IPS DF 4.7 (cell line): Measurements from ENCODE around the gene CERS4.
"Not testable (repeated sequence)": the region's sequence is repeated elsewhere in the genome, so short reads cannot be mapped to it uniquely, and the experiment has no call there.

Experiments
- DNase-seq: peaks from one replicate; pipeline ENCODE4 v3.0.0-alpha.2; 2013; ENCODE audit warnings: low spot score; ENCODE audit errors: extremely low read depth

CERS4 gene

GRCh38 chr19:8241646-8242045 lies 32.5 kb downstream of the CERS4 start:
- no peak for DNase-seq

DNA sequence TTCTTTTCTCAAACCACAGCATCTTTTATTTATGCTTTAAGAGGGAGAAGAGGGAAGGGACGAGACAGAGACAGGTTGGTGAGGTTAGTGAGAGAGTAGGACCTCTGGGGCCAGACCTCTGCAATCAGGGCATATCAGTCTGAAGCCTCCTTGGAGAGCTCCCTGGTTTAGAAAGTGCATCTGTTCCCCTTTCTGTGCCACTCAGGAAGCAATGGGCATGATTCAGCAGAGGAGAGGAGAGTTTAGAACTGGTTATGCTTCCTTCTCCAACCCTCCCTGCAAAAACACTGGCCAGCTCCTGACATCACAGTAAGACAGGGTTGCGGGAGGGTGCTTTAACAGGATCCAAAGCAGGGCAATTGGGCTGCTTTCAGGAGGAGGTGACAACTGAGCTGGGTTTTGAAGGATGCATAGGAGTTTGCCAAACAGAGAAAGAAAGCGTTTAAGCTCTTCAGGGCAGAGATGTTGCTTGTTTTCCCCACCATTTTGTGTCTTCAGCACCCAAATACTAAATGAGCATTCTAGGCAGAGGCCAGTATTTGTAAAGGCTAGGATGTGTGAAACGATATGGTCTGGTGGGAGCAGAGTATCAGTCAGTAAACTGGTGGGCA lies 33.1 kb downstream of the CERS4 start:
- no peak for DNase-seq

- no peak for DNase-seq
These were observed 34.0 kb downstream of the CERS4 start for GRCh38 chr19:8243146-8243545.

- no peak for DNase-seq
These were observed 35.3 kb downstream of the CERS4 start for GRCh38 chr19:8244442-8244841.

DNA sequence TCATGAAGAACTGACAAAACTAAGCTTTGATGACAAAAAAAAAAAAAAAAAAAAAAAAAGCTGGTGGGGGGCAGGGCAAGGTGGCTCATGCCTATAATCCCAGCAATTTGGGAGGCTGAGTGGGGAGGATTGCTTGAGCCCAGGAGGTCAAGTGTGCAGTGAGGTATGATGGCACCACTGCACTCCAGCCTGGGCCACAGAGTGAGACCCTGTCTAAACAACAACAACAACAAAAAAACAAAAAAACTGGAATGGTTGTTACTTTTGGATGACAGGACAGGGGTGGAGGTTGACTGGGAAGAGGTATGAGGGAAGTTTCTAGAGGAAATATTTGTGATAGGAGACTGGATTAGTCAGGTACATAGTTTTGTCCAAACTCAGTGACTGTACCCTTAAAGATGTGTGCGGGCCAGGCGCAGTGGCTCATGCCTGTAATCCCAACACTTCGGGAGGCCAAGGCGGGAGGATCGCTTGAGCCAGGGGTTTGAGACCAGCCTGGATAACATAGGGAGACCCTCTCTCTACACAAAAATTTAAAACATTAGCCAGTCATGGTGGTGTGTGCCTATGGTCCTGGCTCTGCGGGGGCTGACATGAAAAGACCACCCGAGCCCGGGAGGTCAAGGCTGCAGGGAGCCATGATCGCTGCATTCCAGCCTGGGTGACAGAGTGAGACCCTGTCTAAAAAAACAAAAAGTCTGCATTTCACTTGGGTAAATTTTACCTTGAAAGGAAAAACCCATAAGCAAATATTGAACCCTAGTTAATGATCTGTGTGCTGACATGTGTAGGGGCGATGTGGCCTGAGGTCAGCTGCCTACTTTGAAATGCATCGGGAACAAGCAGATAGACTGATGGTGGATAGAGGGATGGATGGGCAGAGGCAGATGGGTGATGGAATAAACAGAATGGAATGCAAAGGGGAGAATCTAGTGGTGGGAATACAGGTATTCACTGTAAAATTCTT lies 37.0 kb downstream of the CERS4 start:
- DNase-seq, result no peak

GRCh38 chr19:8247129-8247890 lies 38.1 kb downstream of the CERS4 start:
- not testable (repeated sequence) for DNase-seq

- no peak for DNase-seq
These were observed 39.5 kb downstream of the CERS4 start for GRCh38 chr19:8248348-8249328.

GRCh38 chr19:8250596-8250995 lies 41.4 kb downstream of the CERS4 start:
- no peak for DNase-seq

- DNase-seq, result no peak
These were observed 41.9 kb downstream of the CERS4 start for GRCh38 chr19:8251025-8251472.

DNA sequence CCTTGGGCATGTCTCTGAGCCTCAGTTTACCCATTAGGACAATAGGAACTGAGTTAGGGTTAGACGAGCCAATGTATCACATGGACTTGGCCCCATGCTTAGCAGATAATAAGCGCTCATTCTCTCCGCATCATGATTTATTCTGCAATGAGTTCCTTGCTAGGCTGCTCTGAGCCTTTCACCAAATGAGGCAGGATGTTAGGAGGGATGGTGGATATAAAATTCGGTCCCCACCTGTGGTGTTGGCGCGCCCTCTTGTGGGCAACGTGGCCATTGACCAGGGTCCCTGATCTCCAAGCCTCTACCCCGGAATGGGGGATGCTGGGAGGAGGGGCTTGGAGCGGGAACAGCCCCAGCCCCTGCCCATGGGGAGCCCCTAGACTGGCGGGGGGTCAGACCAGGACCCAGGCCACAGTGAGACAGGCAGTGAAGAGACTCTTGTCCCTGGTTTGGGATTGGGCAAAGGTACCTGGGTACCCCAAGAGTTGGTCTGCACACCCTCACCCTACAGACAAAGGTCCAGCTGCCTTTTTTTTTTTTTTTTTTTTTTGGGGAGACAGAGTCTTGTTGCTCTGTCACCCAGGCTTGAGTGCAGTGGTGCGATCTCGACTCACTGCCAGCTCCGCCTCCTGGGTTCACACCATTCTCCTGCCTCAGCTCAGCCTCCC lies 43.9 kb downstream of the CERS4 start:
- no peak for DNase-seq

- no peak for DNase-seq
These were observed 44.5 kb downstream of the CERS4 start for GRCh38 chr19:8253678-8254077.

GRCh38 chr19:8254286-8255001 lies 45.3 kb downstream of the CERS4 start:
- DNase-seq, result no peak

- DNase-seq, result no peak
These were observed 46.4 kb downstream of the CERS4 start for GRCh38 chr19:8255426-8256125.

DNA sequence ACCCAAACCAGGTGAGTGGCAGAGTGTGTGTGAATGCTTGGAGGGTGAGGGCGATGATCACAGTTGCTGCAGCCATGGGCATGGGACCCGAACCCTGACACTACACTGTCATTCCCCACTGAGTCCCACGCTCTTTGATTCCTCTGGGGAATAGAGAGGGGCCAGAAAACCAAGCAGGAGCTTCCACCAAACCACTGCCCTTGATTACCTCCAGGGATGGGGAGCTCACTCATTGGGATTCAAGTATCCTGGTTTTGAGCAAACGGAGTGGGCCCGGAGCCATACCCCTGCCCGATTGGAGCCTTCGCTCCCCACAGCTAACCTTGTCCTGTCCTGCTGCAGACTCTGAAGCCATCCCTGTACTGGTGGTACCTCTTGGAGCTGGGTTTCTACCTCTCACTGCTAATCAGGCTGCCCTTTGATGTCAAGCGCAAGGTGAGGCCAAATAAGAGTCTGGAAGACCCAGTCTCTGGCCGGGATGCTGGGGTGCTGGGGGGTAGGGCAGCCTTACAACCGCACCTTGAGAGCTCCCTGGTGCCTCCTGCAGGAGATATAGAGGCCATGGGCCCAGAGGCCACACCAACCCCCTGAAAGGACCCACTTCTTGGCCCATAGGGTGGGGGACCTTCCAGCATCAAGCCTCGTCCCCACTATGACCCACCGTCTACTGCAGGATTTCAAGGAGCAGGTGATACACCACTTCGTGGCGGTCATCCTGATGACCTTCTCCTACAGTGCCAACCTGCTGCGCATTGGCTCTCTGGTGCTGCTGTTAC lies 47.3 kb downstream of the CERS4 start:
- no peak for DNase-seq

GRCh38 chr19:8257052-8257443 lies 47.9 kb downstream of the CERS4 start:
- no peak for DNase-seq

- DNase-seq, result no peak
These were observed 50.2 kb downstream of the CERS4 start for GRCh38 chr19:8259142-8259921.

DNA sequence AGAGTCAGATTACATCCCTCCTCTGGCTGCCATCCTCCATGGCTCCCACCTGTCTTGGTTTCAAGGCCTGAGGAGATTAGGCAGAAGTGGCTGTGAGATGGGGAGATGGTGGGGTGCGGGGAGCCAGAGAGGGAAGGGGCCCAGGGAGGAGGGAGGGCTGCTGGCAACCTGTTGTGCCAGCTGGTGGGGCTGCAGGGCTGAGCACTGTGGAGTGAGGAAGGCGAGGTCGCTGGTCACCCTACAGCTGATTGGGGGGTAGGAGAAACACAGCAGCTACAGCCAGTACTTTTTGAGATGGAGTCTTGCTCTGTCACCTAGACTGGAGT lies 50.7 kb downstream of the CERS4 start:
- DNase-seq, result no peak

GRCh38 chr19:8261347-8261746 lies 52.2 kb downstream of the CERS4 start:
- no peak for DNase-seq
